SU-DHL-6 (cell line): ENCODE data around the gene REPS2.

Experiments used
- H2AFZ ChIP-seq: fragments of 200-600 bp; sonication (generic); 2 replicates; pipeline ENCODE4 v1.6.1; 2014; ENCODE audit warnings: low read depth, mild to moderate bottlenecking, moderate library complexity, mixed read lengths, antibody characterized with exemption, low read length; ENCODE audit not compliant: severe bottlenecking
- H3F3A ChIP-seq: fragments of 200-600 bp; shearing (Covaris generic); 2 replicates; pipeline ENCODE4 v1.6.0; 2016; ENCODE audit warnings: antibody characterized with exemption, mild to moderate bottlenecking; ENCODE audit not compliant: insufficient read depth
- H3K27ac ChIP-seq: fragments of 200-600 bp; sonication (generic); 2 replicates; pipeline ENCODE4 v1.5.1; 2016; ENCODE audit warnings: low read depth, mild to moderate bottlenecking, low read length, moderate library complexity, mixed read lengths
- H3K27me3 ChIP-seq: fragments of 200-600 bp; sonication (generic), shearing (Covaris generic); 2 replicates; pipeline ENCODE4 v1.6.0; 2014; ENCODE audit warnings: mild to moderate bottlenecking, low read length
- H3K36me3 ChIP-seq: fragments of 200-600 bp; sonication (generic); 2 replicates; pipeline ENCODE4 v1.6.1; 2014; ENCODE audit warnings: mild to moderate bottlenecking, low read length, mixed read lengths
- H3K4me2 ChIP-seq: fragments of 300-600, 200-600 bp; shearing (Covaris generic), sonication (generic); 2 replicates; pipeline ENCODE4 v1.6.0; 2014; ENCODE audit warnings: low read length, low read depth, mild to moderate bottlenecking; ENCODE audit not compliant: poor library complexity, severe bottlenecking
- H3K4me3 ChIP-seq: fragments of 200-600 bp; sonication (generic); 2 replicates; pipeline ENCODE4 v1.5.1; 2014; ENCODE audit warnings: antibody characterized with exemption, low read length, mild to moderate bottlenecking, mixed read lengths; ENCODE audit not compliant: insufficient read depth, poor library complexity, severe bottlenecking
- H3K79me2 ChIP-seq: fragments of 200-600 bp; sonication (generic); 2 replicates; pipeline ENCODE4 v1.6.1; 2014; ENCODE audit warnings: mild to moderate bottlenecking, low read length, moderate library complexity; ENCODE audit not compliant: insufficient read depth
- H3K9ac ChIP-seq: fragments of 200-600 bp; sonication (generic); 2 replicates; pipeline ENCODE4 v1.7.0; 2014; ENCODE audit warnings: mild to moderate bottlenecking, low read length
- H3K9me2 ChIP-seq: fragments of 200-600 bp; sonication (generic); replicated peaks from 2 replicates; pipeline ENCODE4 v1.6.1; 2014; ENCODE audit warnings: low read length; ENCODE audit not compliant: insufficient read depth
- H3K9me3 ChIP-seq: fragments of 200-600 bp; sonication (generic); 2 replicates; pipeline ENCODE4 v1.6.1; 2014; ENCODE audit warnings: low read length, mixed read lengths; ENCODE audit not compliant: insufficient read depth
- H4K20me1 ChIP-seq: fragments of 200-600 bp; sonication (generic); 2 replicates; pipeline ENCODE4 v1.6.1; 2014; ENCODE audit warnings: low read depth, mild to moderate bottlenecking, antibody characterized with exemption, low read length, moderate library complexity, mixed read lengths
- EZH2phosphoT487 ChIP-seq: fragments of 200-600 bp; sonication (generic), shearing (Covaris generic); conservative IDR thresholded peaks from 2 replicates; pipeline ENCODE4 v1.6.1; 2018; ENCODE audit warnings: mild to moderate bottlenecking, antibody characterized with exemption, low read length, moderate library complexity, mixed read lengths
- TF ChIP-seq, protein P1 (sequence below): fragments of 200-600 bp; sonication (generic); IDR thresholded peaks from one replicate; pipeline ENCODE4 v1.5.1; 2017; ENCODE audit warnings: antibody characterized with exemption, mild to moderate bottlenecking, low read length, moderate library complexity; ENCODE audit not compliant: insufficient read depth, poor library complexity, severe bottlenecking

The REPS2 gene

DNA sequence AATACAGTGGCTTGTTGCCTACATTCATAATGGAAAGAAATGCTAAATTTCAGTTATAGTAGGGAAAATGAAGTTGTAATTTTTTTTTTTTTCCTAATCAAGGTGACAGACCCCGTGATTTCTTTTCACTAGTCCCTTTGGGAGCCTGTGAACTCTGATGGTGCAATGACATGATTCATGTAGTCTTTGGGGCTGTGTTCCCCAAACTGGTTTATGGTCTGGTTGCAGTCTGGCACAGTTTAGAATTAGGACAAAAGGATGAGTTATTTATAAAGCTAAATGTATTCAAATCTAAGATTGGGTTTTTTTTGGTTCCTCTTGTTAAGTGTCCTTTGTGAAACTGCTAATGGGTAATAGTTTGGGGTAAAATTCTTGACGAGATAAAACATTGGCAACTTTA lies 66.0 kb downstream of the REPS2 start:
- H3K27me3 ChIP-seq: no peaks in the 10 kb centered on the region
- H3K27ac ChIP-seq: no peak overlapping the region
- no peaks in the 10 kb centered on the region for H3K79me2 ChIP-seq
- no peaks in the 10 kb centered on the region for H3F3A ChIP-seq
- no peaks in the 10 kb centered on the region for H3K9me2 ChIP-seq
- no peaks in the 10 kb centered on the region for H3K9me3 ChIP-seq
- H3K4me3 ChIP-seq: no peak overlapping the region
- H3K4me2 ChIP-seq: no peak overlapping the region
- no peaks in the 10 kb centered on the region for H3K36me3 ChIP-seq
- H2AFZ ChIP-seq: no peak overlapping the region
- H3K9ac ChIP-seq: no peak overlapping the region
- H4K20me1 ChIP-seq: no peaks in the 10 kb centered on the region
- TF ChIP-seq, protein P1, sequence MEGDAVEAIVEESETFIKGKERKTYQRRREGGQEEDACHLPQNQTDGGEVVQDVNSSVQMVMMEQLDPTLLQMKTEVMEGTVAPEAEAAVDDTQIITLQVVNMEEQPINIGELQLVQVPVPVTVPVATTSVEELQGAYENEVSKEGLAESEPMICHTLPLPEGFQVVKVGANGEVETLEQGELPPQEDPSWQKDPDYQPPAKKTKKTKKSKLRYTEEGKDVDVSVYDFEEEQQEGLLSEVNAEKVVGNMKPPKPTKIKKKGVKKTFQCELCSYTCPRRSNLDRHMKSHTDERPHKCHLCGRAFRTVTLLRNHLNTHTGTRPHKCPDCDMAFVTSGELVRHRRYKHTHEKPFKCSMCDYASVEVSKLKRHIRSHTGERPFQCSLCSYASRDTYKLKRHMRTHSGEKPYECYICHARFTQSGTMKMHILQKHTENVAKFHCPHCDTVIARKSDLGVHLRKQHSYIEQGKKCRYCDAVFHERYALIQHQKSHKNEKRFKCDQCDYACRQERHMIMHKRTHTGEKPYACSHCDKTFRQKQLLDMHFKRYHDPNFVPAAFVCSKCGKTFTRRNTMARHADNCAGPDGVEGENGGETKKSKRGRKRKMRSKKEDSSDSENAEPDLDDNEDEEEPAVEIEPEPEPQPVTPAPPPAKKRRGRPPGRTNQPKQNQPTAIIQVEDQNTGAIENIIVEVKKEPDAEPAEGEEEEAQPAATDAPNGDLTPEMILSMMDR: no peak
- TF ChIP-seq EZH2phosphoT487: no peak

GRCh38 chrX:17014216-17014615 lies 67.8 kb downstream of the REPS2 start:
- no peaks in the 10 kb centered on the region for H3K9me3 ChIP-seq

GRCh38 chrX:17017134-17017533 lies 70.7 kb downstream of the REPS2 start:
- Histone ChIP-seq H3F3A (no peaks in the 10 kb centered on the region), H4K20me1 (no peaks in the 10 kb centered on the region), H3K27me3 (no peaks in the 10 kb centered on the region), H3K4me2 (no peak overlapping the region), H3K9me3 (no peaks in the 10 kb centered on the region), H3K4me3 (no peak overlapping the region), H3K9me2 (no peaks in the 10 kb centered on the region), H3K36me3 (no peaks in the 10 kb centered on the region), H3K27ac (no peak overlapping the region), H3K79me2 (no peaks in the 10 kb centered on the region), H2AFZ (no peak overlapping the region), H3K9ac (no peak overlapping the region)
- no peak for TF ChIP-seq EZH2phosphoT487
- TF ChIP-seq, protein P1: no peak

More at GRCh38 chrX:17014216-17014615, 67.8 kb downstream of the REPS2 start:
- Histone ChIP-seq H3K9me2 (no peaks in the 10 kb centered on the region), H3K4me2 (no peak overlapping the region), H2AFZ (no peak overlapping the region), H3K79me2 (no peaks in the 10 kb centered on the region), H3K9ac (no peak overlapping the region), H4K20me1 (no peaks in the 10 kb centered on the region), H3K27me3 (no peaks in the 10 kb centered on the region), H3K4me3 (no peak overlapping the region), H3F3A (no peaks in the 10 kb centered on the region), H3K36me3 (no peaks in the 10 kb centered on the region), H3K27ac (no peak overlapping the region)
- no peak for TF ChIP-seq EZH2phosphoT487
- TF ChIP-seq, protein P1: no peak
